Chondrocyte (in vitro differentiated cells): ENCODE results near the gene BCL2L14. TPM values are rescaled to one million over a fixed set of nuclear protein-coding genes. Genes with fewer than 3 reads are reported as not detected.
"Not testable (repeated sequence)": the region's sequence is repeated elsewhere in the genome, so short reads cannot be mapped to it uniquely, and the experiment has no call there.

Experiments used
- DNase-seq: peaks from one replicate; pipeline ENCODE4 v3.0.0; 2021; ENCODE audit warnings: mixed read lengths, low spot score
- H3K27ac Mint-ChIP-seq: one replicate; pipeline ENCODE4 v1.8.0; 2021; ENCODE audit warnings: mild to moderate bottlenecking, moderate library complexity, mixed read lengths; ENCODE audit not compliant: unreplicated experiment
- H3K27me3 Mint-ChIP-seq: 2 replicates; pipeline ENCODE4 v1.8.0; 2021; ENCODE audit warnings: low read depth, mixed read lengths
- H3K36me3 Mint-ChIP-seq: 2 replicates; pipeline ENCODE4 v1.8.0; 2021; ENCODE audit warnings: low read depth, mixed read lengths
- H3K4me1 Mint-ChIP-seq: 2 replicates; pipeline ENCODE4 v1.8.0; 2021; ENCODE audit warnings: low read depth, mild to moderate bottlenecking, mixed read lengths
- H3K4me3 Mint-ChIP-seq: one replicate; pipeline ENCODE4 v1.8.0; 2021; ENCODE audit warnings: mild to moderate bottlenecking, moderate library complexity, mixed read lengths; ENCODE audit not compliant: unreplicated experiment
- H3K9me3 Mint-ChIP-seq: 2 replicates; pipeline ENCODE4 v1.8.0; 2021; ENCODE audit warnings: low read depth, mixed read lengths
- CTCF ChIP-seq: fragments of 200-600 bp; sonication (generic); IDR thresholded peaks from 2 replicates; pipeline ENCODE4 v1.5.0; 2021; ENCODE audit warnings: antibody characterized with exemption, mild to moderate bottlenecking, moderate library complexity
- total RNA-seq: library from RNA; stranded (reverse); gene quantifications from 3 replicates; pipeline ENCODE4 v1.2.1, GENCODE V29; 2021

The BCL2L14 gene
- total RNA-seq, 1 donor from 2014 or later, result not detected

GRCh38 chr12:12099102-12099501 lies 28.4 kb downstream of the BCL2L14 start:
- no peak overlapping the region for H3K4me3 Mint-ChIP-seq
- peaks cover 13% of the 10 kb centered on the region for H3K36me3 Mint-ChIP-seq
- DNase-seq, result no peak
- H3K27me3 Mint-ChIP-seq, result no peaks in the 10 kb centered on the region
- peaks cover under 1% of the 10 kb centered on the region for H3K9me3 Mint-ChIP-seq
- no peak overlapping the region for H3K27ac Mint-ChIP-seq
- peaks cover 44% of the 10 kb centered on the region for H3K4me1 Mint-ChIP-seq
- no peak for TF ChIP-seq CTCF

- H3K4me3 Mint-ChIP-seq, result no peak overlapping the region
- H3K27me3 Mint-ChIP-seq, result no peaks in the 10 kb centered on the region
- no peak overlapping the region for H3K27ac Mint-ChIP-seq
- DNase-seq, result no peak
- peaks cover 19% of the 10 kb centered on the region for H3K36me3 Mint-ChIP-seq
- no peaks in the 10 kb centered on the region for H3K4me1 Mint-ChIP-seq
- no peak for TF ChIP-seq CTCF
- H3K9me3 Mint-ChIP-seq, result peaks cover 18% of the 10 kb centered on the region
Measured at GRCh38 chr12:12107678-12108077, 36.9 kb downstream of the BCL2L14 start.

GRCh38 chr12:12108441-12109058 lies 37.8 kb downstream of the BCL2L14 start:
- peaks cover 18% of the 10 kb centered on the region for H3K9me3 Mint-ChIP-seq
- no peak overlapping the region for H3K27ac Mint-ChIP-seq
- peaks cover 21% of the 10 kb centered on the region for H3K36me3 Mint-ChIP-seq
- H3K4me3 Mint-ChIP-seq, result no peak overlapping the region
- DNase-seq, result no peak
- H3K27me3 Mint-ChIP-seq, result no peaks in the 10 kb centered on the region
- no peaks in the 10 kb centered on the region for H3K4me1 Mint-ChIP-seq
- no peak for TF ChIP-seq CTCF

GRCh38 chr12:12110923-12111555 lies 40.3 kb downstream of the BCL2L14 start:
- H3K36me3 Mint-ChIP-seq, result peaks cover 21% of the 10 kb centered on the region
- not testable (repeated sequence) for H3K4me3 Mint-ChIP-seq, H3K27ac Mint-ChIP-seq

GRCh38 chr12:12115514-12115913 lies 44.8 kb downstream of the BCL2L14 start:
- Mint-ChIP-seq H3K27ac (no peak overlapping the region), H3K27me3 (no peaks in the 10 kb centered on the region), H3K36me3 (peaks cover 9% of the 10 kb centered on the region), H3K9me3 (no peaks in the 10 kb centered on the region), H3K4me3 (no peak overlapping the region), H3K4me1 (no peaks in the 10 kb centered on the region)
- DNase-seq, result no peak
- no peak for TF ChIP-seq CTCF

More at GRCh38 chr12:12110923-12111555, 40.3 kb downstream of the BCL2L14 start:
- not testable (repeated sequence) for H3K27me3 Mint-ChIP-seq, H3K4me1 Mint-ChIP-seq, DNase-seq
- peaks cover 13% of the 10 kb centered on the region for H3K9me3 Mint-ChIP-seq

- Mint-ChIP-seq H3K9me3 (no peaks in the 10 kb centered on the region), H3K4me1 (no peaks in the 10 kb centered on the region), H3K4me3 (no peak overlapping the region), H3K36me3 (peaks cover 12% of the 10 kb centered on the region), H3K27ac (no peak overlapping the region), H3K27me3 (no peaks in the 10 kb centered on the region)
- TF ChIP-seq CTCF, result no peak
- DNase-seq, result no peak
Measured at GRCh38 chr12:12116677-12117076, 45.9 kb downstream of the BCL2L14 start.
